CD4-positive, alpha-beta T cell treated with Interleukin-12 subunit alpha and Interleukin-12 subunit beta, for 1 hour (primary cell): ENCODE results near the gene ALCAM.
"Not testable (repeated sequence)": the region's sequence is repeated elsewhere in the genome, so short reads cannot be mapped to it uniquely, and the experiment has no call there.

Source experiments
- DNase-seq: peaks from one replicate; pipeline ENCODE4 v3.0.0-alpha.2; 2020

Gene ALCAM

DNA sequence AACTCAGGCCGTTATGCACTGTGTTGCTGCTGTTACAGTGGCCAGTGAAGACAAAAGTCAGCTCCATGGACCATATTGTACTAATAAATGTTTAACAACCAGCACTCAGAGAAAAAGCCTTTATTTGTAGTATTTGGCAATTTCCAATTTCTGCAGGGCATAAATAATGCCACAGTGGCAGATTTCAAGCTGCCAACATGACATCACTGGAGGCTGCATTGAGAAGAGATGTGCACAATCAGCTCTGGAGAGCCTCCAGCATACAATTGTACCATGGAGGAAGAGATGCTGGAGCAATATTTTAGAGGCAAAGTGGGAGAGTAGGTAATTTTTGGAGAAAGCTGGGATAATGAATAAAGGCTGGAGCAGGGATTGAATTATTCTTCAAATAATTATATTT lies 9.7 kb upstream of the ALCAM start:
- DNase-seq: no peak

DNA sequence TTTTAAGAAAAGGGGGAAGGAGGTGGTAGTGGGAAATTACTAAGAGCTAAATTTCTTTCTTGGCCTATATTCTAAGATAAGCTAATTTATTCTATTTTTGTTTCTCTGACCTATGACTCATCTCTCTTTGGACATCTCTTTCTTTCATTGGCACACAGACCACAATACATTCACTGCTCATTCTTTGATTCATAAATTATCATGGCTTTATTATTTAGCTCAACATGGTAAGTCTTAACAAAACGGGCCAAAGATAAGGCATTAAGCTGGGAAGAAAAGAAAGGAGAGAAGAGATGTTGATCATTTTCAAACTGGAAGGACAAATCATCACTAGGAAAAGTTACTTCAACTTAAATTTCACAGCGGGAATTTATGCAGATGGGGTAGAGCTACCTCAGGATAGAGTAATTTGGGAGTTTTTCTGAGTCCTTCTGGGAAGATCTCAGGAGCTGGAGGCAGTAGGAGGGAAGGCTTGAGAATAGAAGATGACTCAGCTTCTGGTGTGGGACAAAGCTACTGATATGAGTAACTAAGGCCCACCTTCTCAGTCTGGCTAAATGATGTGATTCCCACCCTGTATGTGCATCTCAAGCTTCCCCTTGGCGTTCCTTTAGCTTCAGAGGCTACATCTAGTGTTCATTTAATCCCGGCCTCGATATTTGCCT lies 7.5 kb upstream of the ALCAM start:
- DNase-seq: no peak

DNA sequence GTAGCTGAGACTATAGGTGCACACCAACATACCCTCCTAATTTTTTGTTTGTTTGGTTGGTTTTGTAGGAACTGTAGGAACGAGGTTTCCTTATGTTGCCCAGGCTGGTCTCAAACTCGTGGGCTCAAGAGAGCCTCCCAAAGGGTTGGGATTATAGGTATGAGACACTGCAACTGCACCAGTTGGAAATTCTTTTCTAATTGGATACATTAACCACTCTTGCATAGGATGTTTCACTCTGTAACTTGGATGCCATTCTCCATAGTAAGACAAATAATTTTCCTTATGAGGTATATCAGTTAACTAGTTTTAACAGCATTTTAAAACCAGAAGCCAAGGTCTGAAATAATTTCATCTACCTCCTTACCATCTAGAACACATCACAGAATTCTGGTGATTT lies 6.7 kb upstream of the ALCAM start:
- DNase-seq: no peak

DNA sequence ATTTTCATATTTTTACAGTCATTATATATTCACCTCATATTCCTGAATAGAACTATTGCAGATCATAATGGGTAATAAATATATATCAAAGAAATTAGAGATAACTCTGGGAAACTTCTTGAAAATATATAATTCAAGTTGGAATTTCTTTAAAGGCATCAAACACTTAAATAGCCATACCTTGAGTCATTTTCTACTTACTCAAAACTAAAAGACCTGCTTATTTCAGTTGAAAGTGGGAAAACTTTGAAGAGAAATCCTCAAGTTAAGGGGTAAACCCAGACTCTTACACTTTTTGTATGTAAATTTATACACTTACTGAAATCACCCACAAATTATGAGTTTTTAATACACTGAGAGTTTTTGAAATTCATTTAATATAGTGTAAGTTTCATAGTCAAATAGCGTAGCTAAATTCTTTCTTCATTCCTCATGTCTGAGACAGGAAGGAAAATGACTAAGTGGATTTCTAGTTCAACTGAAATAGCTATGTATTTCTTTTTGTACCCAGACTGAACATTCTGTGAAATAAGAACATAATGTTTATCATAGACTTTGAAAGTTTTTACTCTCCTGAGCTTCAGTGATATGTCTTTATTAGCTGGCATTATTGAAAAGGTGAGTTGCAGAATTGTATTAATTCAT lies 4.6 kb upstream of the ALCAM start:
- DNase-seq: no peak

DNA sequence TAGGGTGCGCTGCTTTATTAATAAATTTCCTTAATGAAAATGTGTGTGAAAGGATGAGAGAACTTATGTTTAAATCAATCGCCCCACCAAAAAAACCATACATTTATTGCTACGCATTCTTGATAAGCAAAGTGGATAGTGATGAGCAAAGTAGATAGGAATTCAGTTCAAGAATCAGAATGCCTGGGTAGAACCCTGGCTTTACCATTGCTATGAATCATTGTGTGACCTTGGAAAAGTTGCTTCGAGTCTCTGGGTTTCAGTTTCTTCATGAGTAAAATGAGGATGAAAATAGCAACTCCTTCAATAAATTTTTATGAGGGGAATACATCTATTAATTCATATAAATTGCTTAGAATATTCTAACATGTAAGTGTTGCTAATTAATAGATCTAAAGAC lies 2.6 kb upstream of the ALCAM start:
- DNase-seq: no peak

DNA sequence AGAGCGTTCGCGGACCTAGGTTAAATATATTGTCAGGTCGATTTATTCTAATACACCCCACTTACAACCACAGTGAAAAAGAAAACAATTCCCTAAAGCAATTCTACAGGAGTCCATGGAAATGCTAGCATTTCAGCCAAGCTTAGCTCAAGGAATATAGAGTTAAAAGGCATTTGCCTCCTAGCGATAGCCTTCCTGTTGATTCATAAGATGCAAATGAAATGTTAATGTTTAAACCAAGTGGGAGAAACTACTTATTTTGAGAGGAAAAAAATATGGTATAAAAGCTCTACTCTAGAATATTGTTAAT lies 1.7 kb upstream of the ALCAM start:
- DNase-seq: no peak

DNA sequence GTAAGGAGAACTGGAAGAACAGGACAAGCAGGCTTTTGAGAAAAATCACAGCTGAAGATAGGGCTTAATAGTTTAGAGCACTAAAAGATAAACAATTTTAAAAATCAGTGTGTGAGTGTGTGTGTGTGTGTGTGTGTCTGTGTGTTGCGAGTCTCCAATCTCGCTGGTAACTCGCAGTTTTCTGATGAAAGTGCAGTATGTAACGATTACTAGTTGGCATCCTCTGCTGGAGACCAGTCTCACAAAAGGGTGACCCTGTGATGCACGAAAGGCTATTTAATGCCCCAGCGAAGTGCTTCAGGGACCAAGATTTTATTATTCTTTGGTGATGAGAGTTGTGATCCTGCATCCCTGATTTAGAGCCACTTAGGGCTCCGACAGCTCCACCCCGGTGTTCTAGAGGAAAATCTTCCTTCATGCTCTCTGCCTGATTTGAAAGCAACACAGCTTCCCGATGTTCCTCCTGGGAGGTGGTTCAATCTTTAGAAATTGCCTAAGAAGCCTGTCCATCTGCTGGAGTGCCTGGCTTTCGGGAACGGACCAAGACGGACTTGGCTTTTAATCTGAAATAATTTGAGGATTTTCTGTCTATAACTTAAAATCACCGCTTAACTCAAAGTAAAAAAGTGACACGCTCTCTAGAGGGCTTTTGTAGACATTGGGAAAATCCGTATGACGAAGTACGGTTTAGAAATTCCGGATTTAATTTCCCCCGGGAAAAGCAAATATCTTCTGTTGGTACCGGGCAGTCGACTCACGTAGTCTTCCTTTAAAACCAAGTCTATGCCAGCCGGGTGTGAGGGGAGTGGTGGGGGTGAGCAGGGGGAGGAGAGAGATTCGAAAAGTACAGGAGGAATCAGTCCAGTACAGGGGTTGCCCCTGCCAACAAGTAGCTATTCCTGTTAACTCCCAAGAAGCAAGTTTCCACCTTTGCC lies 1.1 kb upstream of the ALCAM start:
- no peak for DNase-seq

DNA sequence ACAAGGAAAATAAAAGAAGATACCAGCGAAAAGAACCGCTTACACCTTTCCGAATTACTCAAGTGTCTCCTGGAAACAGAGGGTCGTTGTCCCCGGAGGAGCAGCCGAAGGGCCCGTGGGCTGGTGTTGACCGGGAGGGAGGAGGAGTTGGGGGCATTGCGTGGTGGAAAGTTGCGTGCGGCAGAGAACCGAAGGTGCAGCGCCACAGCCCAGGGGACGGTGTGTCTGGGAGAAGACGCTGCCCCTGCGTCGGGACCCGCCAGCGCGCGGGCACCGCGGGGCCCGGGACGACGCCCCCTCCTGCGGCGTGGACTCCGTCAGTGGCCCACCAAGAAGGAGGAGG lies 325 bp downstream of the ALCAM start:
- peak; percentile 20 for DNase-seq

DNA sequence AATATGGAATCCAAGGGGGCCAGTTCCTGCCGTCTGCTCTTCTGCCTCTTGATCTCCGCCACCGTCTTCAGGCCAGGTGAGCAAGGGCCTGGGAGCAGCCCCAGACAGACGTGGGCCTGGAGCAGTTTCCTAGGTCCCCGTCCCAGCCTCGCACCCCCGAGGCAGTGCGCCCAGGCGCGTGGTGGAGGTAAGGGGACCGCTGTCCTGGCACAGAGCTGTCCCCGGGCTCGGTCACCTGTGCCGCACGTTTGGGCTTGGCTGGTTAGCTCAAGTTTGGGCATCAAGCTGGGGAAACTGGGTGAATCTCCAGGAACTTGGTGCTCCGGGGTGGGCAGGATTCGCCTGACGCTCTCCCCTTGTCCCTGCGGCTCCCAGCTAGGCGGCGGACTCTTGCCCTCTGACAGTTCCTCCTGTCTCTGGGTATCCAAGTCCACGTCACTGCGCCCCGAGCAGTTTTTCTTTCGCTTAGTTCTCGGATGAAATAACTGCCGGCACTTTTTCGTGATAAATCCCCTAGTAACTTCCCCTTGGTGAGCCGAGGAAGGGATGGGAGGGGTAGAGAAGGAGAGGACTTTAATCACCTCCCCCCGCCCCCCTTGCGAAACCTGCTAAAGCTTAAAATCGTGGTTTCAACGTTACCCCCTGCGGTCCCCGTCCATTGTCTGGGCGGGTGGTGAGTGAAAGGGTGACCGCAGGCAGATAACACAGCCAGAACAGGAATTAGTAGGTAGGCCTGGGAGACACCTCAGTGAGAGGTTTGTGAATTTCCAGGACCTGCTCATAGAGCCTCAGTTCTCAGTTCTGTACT lies 901 bp downstream of the ALCAM start:
- peak; percentile 70 for DNase-seq

DNA sequence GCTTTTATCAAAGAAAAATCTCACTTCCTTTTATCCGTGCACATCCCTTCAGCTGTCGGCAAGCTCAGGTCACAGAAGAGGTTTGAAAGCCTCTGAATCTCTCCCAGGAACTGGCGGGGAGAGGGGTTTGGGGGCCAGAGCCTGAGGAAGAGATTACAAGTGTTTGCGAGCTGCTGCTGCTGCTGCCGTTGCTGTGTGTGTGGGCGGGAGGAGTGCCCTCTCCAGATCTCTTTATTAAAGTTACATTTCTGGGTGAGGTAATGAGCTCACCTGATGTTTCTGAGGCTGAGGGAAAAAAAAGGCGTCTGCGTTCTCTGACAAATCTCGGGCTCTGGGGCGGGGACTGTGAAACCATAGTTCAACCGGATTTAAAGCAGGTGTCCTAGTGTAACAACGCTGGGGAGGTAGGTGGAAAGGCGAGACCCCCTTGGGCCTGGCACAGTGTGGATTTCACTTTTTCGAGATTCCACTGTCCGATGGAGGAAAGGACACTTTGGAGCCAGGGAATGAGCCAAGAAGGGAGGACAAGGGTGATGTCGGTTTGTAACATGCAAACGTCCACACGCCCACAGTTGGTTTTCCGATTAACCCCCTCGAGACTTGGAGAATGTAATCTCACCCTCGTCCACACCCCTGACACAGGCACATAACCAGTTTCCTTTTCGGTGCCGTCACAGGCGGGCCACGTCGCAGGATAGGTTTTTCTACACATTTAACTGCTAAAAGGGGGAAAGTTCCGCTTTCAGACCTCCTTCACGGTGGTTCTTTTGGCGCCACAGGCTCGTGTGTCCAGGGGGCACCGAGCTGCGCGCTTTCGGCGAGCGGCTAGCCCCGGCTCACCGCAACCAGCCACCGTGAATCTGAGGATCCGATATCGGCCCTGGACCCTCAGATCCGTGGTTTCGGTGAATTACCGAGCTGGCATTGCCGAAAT lies 2.1 kb downstream of the ALCAM start:
- DNase-seq: peak; percentile 84

DNA sequence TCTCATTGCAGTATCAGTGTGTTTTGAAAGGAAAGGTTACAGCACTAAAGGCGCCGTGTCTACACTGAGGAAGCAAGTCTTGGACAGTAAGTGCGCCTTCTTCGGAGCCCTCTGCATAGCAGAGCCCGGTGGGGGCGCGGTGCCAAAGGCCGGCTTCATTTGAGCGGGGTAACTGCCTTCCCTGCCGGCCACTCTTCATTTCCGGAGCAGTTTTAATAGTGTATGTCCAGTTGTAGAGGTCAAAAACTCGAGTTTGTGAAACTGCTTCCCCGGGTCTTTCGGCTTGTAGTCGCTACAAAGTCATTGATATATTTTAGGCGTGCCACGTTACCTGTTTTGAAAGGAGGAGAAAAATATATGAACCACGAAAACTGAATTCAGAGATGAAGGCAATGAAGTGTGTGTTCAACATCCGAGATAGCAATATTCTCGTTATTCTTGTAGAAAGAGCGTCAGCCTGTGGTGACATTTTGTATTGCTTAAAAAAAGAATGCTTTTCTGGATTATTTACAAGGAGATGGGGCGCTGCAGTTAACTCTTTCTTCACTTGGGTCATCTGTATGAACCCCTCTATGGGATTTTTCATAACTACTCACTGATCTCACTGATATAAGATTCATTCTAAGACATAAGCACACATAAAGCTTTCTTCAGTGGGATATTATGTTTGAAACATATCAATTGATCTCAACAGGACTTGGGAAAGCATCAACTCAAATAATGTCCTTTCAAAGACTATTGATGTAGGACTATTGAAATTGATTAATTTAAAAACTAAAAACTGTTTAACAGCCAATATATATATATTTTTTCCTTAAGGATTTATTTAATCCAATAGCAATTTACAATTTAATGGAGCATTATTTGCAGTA lies 3.0 kb downstream of the ALCAM start:
- peak; percentile 66 for DNase-seq

DNA sequence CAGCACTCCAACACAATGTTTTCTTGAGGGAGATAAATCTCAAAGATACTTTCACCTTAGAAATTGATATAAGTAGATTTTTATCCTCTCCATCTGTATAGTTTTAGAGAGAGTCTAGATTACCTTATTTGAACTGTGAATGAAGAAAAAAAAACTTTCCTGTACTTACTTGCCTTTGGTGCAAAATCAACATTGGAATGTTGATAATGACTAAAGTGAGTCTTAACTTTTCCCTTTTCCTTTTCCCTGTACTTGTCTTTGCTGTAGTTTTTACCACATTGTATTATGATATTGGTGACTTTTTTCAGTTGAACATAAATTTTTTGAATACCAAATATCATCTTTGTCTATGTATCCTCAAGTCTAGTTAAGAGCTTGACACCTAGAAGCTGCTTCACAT lies 6.7 kb downstream of the ALCAM start:
- DNase-seq: no peak

DNA sequence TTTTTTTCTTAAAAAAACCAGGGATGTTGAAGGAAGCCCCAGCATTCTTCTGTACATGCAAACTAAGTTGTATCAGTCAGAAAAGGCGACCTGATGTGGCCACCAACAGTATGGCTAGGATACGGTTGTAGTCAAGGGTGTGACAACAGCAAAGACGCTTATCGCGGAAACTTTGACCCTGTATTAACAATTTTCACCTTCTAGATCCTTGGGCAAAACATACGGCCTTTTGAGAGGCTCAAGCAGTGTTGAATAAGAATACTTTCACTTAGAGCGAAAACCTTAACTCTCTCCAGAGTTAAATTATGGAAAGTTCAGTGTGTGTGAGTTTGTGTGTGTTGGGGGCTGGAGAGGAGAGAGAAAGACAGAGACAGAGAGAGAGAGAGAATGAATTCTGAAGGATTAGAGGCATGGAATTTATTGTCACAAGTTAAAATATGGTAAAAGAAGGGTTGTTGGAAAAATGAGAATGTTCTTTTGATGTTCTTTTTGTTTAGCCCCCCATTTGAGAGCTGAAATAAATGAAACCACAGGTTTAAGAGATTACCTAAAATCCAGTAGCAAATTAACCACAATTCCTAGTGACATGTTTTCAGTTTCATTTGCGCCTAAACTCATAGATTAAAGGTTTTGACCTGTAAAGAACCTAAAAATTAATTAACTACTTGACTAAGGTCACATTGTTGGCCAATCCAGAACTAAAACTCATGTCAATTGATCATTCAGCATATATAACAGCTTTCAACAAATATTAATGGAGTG lies 9.2 kb downstream of the ALCAM start:
- DNase-seq: no peak

DNA sequence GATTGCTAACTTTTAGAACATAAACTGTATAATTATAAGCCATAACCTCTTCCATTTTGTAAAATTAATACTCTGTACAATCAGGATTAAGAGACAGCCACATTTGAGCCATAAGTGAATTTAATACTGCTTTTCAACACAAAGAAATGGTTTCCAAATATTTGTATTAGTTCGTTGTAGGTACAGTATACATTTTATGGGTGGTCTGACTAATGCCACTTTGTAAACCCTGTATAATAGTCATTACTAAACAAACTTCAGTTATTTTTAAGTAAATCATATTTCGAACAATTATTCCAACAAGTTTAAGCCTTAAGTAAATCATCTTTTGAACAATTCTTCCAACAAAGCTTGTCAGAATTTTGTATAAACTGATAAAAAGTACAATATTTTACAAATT lies 11.0 kb downstream of the ALCAM start:
- no peak for DNase-seq

DNA sequence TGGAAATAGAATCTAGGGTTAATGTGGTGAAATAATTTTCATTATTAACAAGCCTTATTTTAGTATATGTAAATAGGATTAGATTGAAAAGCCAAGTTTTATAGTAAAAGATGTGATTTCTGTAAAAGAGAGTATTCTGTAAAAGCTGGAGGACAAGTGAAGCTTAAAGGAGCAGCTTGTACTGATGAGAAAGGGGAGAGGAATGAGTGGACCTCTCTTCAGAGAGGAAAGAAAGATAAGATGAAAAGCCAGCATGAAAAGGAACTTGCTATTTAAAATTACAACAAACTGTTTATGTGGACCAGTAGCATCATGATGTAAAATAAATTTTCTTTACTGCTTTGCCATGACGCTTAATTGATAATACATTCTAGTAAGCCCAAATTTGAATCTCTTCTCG lies 18.5 kb downstream of the ALCAM start:
- DNase-seq: no peak

DNA sequence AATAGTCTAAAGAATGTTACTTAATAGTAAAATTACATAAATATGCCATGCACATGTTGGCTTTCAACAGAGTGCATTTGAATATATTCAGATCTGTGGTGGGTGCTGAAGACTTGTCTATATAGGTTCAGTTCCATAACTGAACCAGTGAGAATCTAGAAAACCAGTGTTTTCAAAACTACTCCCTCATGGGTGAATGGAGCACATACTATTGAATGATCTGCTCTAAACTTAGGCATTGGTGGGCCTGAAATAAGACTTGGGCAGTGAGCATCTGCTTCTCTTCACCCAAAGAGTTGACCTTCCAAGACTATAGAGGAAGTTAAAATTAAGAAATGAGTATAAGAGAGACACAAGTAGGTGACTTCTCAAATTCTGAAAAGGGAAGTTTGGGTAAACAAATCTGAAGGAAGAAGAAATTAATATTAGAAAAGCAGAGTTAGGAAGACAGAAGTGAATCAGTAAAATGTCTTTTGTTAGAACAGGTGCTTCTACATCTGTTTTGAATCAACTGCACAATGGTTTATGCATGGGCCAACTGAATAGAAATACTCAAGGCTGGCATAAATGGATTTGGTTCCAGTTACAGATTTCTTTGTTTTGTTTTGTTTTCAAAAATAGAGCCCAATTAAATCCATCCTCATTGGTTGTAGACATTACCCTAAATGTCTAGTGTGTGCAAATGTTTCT lies 19.3 kb downstream of the ALCAM start:
- no peak for DNase-seq

DNA sequence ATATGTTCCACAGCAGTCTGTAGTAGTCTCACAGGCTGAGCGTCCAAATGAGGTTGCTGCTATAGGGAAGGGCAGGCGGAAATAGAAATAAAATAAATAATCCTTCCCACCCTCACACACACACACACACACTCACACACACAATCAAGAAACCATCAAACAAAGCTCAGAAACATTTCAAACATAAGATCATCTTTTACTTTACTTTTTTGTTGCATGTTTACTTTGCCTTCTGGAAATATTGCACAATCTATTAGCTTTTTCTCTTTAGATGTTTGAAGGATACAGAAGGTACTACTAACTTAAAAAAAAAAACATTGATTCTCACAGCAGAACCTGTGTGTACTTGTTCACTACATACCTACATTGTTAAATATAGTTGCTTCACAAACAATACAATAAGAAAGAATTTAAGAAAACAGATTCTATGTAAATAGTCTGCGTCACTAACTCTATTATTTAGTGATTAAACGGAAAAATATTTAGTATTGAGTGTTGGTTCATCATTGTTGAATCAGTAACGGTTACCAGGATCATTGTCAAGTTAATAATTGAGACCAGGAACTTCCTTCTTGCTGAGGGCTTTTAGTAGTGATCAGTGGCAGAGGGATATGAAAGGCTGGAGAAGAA lies 20.5 kb downstream of the ALCAM start:
- no peak for DNase-seq

DNA sequence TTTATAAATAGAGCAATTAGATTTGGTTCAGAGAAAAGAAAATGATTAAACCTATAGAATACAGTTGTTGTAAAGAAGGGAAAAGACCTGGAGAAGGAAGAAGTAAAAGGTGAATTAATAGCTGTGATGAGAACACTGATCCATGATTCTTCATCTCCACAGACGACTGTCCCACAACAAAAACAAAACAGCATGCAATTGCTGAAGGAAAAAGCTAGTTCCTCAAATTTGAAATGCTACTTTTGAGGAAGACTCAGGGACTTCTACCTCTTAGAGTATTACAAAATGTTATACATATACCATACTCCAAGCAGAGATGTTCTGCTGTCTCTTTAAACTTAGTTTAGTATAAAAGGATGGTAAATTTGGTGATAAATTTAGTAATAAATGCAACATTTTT lies 21.5 kb downstream of the ALCAM start:
- DNase-seq: no peak

DNA sequence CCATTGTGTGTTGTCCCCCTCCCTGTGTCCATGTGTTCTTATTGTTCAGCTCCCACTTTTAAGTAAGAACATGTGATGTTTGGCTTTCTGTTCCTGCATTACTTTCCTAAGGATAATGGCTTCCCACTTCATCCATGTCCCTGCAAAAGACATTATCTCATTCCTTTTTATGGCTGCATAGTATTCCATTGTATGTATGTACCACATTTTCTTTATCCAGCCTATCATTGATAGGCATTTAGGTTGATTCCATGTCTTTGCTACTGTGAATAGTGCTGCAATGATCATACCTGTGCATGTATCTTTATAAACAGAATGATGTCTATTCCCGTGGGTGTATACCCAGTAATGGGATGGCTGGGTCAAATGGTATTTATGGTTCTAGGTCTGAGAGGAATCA lies 23.1 kb downstream of the ALCAM start:
- DNase-seq: not testable (repeated sequence)
